ENCODE measurements around the gene MIER2.

DNA sequence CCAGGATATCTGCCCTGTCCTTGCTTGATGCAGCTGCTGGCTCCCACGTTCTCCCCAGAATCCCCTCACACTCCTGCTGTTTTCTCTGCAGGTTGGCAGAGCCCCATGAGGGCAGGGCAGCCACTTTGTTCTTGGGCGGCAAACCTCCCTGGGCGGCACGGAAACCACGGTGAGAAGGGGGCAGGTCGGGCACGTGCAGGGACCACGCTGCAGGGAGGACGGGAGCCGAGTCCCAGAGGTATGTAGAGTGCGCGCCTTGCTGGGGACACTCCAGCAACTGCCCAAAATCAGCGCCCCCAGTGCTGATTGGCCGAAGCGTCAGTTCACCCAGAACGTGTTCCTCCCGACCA, 30.3 kb upstream of the MIER2 start:
- TF ChIP-seq, protein P1, sequence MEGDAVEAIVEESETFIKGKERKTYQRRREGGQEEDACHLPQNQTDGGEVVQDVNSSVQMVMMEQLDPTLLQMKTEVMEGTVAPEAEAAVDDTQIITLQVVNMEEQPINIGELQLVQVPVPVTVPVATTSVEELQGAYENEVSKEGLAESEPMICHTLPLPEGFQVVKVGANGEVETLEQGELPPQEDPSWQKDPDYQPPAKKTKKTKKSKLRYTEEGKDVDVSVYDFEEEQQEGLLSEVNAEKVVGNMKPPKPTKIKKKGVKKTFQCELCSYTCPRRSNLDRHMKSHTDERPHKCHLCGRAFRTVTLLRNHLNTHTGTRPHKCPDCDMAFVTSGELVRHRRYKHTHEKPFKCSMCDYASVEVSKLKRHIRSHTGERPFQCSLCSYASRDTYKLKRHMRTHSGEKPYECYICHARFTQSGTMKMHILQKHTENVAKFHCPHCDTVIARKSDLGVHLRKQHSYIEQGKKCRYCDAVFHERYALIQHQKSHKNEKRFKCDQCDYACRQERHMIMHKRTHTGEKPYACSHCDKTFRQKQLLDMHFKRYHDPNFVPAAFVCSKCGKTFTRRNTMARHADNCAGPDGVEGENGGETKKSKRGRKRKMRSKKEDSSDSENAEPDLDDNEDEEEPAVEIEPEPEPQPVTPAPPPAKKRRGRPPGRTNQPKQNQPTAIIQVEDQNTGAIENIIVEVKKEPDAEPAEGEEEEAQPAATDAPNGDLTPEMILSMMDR (IDR thresholded peaks at IDR 0.05; ENCODE audit: low read depth, low read length, missing input control): no peak
- no peak for TF ChIP-seq TAF1 (conservative IDR thresholded peaks at IDR 0.05)
- no peak for TF ChIP-seq SP1 (IDR thresholded peaks at IDR 0.05)
- no peak for TF ChIP-seq JUND (IDR thresholded peaks at IDR 0.05)
- no peak for TF ChIP-seq RAD21 (IDR thresholded peaks at IDR 0.05)

Data from liver (tissue), 3 donors.